ENCODE measurements around the gene BRD2. TPM values are rescaled to one million over a fixed set of nuclear protein-coding genes. Genes with fewer than 3 reads are reported as not detected.

Gene BRD2
- total RNA-seq, 1 experiment from 2014 or later = 171 TPM

GRCh38 chr6:32950449-32950848 lies 17.9 kb upstream of the BRD2 start:
- Histone ChIP-seq H3K4me3 (ENCODE audit: low read length) (no peak overlapping the region), H3K9ac (ENCODE audit: low read length) (no peak overlapping the region), H3K9me3 (ENCODE audit: low read length) (0 out of 2 replicates have a peak, but pooled peaks cover 9% of the 10 kb centered on the region), H2AFZ (ENCODE audit: low read length) (no peak overlapping the region), H4K20me1 (ENCODE audit: low read length) (no peaks in the 10 kb centered on the region), H3K27ac (ENCODE audit: low read length) (no peak overlapping the region), H3K36me3 (ENCODE audit: low read depth, low read length) (no peaks in the 10 kb centered on the region), H3K4me2 (ENCODE audit: low read length) (no peak overlapping the region), H3K9me2 (replicated peaks; ENCODE audit: low read length) (no peaks in the 10 kb centered on the region), H3K4me1 (ENCODE audit: insufficient read depth, low read length) (no peaks in the 10 kb centered on the region; the same call in 1 of the 2 replicates), H3K27me3 (ENCODE audit: low read length) (no peaks in the 10 kb centered on the region), H3K79me2 (ENCODE audit: low read length) (no peaks in the 10 kb centered on the region), H3F3A (ENCODE audit: low read length, unreplicated experiment) (no peaks in the 10 kb centered on the region)
- intact Hi-C loops (cut with micrococcal nuclease) = no loop called here
- ChIA-PET POLR2A (ENCODE audit: unreplicated experiment) (no interaction called here), CTCF (no interaction called here)
- TF ChIP-seq EZH2 (IDR thresholded peaks at IDR 0.05; ENCODE audit: low read length, unreplicated experiment) (no peak), EZH2phosphoT487 (IDR thresholded peaks at IDR 0.05; ENCODE audit: borderline replicate concordance, low read length) (no peak)
- TF ChIP-seq, protein P1, sequence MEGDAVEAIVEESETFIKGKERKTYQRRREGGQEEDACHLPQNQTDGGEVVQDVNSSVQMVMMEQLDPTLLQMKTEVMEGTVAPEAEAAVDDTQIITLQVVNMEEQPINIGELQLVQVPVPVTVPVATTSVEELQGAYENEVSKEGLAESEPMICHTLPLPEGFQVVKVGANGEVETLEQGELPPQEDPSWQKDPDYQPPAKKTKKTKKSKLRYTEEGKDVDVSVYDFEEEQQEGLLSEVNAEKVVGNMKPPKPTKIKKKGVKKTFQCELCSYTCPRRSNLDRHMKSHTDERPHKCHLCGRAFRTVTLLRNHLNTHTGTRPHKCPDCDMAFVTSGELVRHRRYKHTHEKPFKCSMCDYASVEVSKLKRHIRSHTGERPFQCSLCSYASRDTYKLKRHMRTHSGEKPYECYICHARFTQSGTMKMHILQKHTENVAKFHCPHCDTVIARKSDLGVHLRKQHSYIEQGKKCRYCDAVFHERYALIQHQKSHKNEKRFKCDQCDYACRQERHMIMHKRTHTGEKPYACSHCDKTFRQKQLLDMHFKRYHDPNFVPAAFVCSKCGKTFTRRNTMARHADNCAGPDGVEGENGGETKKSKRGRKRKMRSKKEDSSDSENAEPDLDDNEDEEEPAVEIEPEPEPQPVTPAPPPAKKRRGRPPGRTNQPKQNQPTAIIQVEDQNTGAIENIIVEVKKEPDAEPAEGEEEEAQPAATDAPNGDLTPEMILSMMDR (conservative IDR thresholded peaks at IDR 0.05; ENCODE audit: low read depth, low read length) = no peak
- no peak for DNase-seq
- no TSS peak for BruUV-seq (replicated peaks)
- no peak for ATAC-seq

GRCh38 chr6:32952817-32953739 lies 15.3 kb upstream of the BRD2 start, which contains the start of gene HLA-DMA:
Gene HLA-DMA, minus strand, starts transcription at chr6:32953097. Its CDS starts 61 bp downstream, at chr6:32953036.
- no TSS peak for BruUV-seq (replicated peaks)
- ChIA-PET CTCF (interaction anchor here (0.6 to 2.6 kb wide), 8 partner anchors 19 to 757 kb away, joined by 3 to 40 read pairs (median 8); partner anchors contain the start of gene TAP2), POLR2A (ENCODE audit: unreplicated experiment) (interaction anchor here (0.5 to 1.5 kb wide), 2 partner anchors 19 to 1133 kb away, joined by 14 to 24 read pairs; no protein-coding TSS in a partner anchor)
- no peaks in the 10 kb centered on the region; the same call in 1 of the 2 replicates for H3K4me1 ChIP-seq (ENCODE audit: insufficient read depth, low read length)
- intact Hi-C loops (cut with micrococcal nuclease) = loop anchor here (1.0 kb wide), 2 partner anchors 15 to 68 kb away; partner anchors contain the start of gene BRD2
- TF ChIP-seq, protein P1 (conservative IDR thresholded peaks at IDR 0.05; ENCODE audit: low read depth, low read length) = peak; percentile 79
- no peak for TF ChIP-seq EZH2phosphoT487 (IDR thresholded peaks at IDR 0.05; ENCODE audit: borderline replicate concordance, low read length)
- peak within 1 kb of the TSS; percentile 62 for H2AFZ ChIP-seq (ENCODE audit: low read length)
- DNase-seq (peak; percentile 96), ATAC-seq (peak; percentile 97)
- no peak within 1 kb of the TSS for H3K4me3 ChIP-seq (ENCODE audit: low read length)
- peak within 1 kb of the TSS; percentile 49 for H3K4me2 ChIP-seq (ENCODE audit: low read length)
- no peaks in the 10 kb centered on the region for H4K20me1 ChIP-seq (ENCODE audit: low read length)
- no peaks in the 10 kb centered on the region for H3K36me3 ChIP-seq (ENCODE audit: low read depth, low read length)
- H3F3A ChIP-seq (ENCODE audit: low read length, unreplicated experiment) = no peaks in the 10 kb centered on the region
- H3K79me2 ChIP-seq (ENCODE audit: low read length) = no peaks in the 10 kb centered on the region
- H3K27ac ChIP-seq (ENCODE audit: low read length) = no peak within 1 kb of the TSS
- no peaks in the 10 kb centered on the region for H3K27me3 ChIP-seq (ENCODE audit: low read length)
- no peaks in the 10 kb centered on the region for H3K9me2 ChIP-seq (replicated peaks; ENCODE audit: low read length)
- no peak within 1 kb of the TSS for H3K9ac ChIP-seq (ENCODE audit: low read length)
- no peaks in the 10 kb centered on the region for H3K9me3 ChIP-seq (ENCODE audit: low read length)
